DOHH2 (cell line): Measurements from ENCODE around the gene GAPT.

Source experiments
- EZH2phosphoT487 ChIP-seq: fragments of 200-600 bp; sonication (generic); IDR thresholded peaks from 2 replicates; pipeline ENCODE4 v1.6.1; 2017; ENCODE audit warnings: borderline replicate concordance, mild to moderate bottlenecking, antibody characterized with exemption, low read length, moderate library complexity, mixed read lengths
- TF ChIP-seq, protein P1 (sequence below): fragments of 200-600 bp; sonication (generic); IDR thresholded peaks from one replicate; pipeline ENCODE4 v1.5.1; 2014; ENCODE audit warnings: antibody characterized with exemption, mild to moderate bottlenecking, low read depth, low read length; ENCODE audit not compliant: poor library complexity, severe bottlenecking

DNA sequence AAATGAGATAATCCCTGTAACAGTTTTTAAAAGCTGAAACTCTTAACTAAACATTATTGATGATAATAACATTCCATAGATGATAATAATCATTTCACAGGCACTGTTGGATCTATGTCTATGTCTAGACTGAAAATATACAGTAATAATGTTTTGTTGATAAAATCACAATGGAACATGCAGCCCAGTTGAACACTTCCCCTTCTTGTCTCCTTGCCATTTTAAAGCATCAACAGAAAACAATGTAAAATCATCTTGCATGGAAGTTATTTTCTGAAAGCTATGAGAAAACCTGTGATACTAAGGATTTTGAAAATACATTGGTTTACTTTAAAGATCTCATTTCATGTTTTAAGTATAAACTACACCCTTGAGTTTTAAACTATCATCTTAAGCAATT, 1.9 kb downstream of the GAPT start:
- TF ChIP-seq, protein P1, sequence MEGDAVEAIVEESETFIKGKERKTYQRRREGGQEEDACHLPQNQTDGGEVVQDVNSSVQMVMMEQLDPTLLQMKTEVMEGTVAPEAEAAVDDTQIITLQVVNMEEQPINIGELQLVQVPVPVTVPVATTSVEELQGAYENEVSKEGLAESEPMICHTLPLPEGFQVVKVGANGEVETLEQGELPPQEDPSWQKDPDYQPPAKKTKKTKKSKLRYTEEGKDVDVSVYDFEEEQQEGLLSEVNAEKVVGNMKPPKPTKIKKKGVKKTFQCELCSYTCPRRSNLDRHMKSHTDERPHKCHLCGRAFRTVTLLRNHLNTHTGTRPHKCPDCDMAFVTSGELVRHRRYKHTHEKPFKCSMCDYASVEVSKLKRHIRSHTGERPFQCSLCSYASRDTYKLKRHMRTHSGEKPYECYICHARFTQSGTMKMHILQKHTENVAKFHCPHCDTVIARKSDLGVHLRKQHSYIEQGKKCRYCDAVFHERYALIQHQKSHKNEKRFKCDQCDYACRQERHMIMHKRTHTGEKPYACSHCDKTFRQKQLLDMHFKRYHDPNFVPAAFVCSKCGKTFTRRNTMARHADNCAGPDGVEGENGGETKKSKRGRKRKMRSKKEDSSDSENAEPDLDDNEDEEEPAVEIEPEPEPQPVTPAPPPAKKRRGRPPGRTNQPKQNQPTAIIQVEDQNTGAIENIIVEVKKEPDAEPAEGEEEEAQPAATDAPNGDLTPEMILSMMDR = no peak
- TF ChIP-seq EZH2phosphoT487 = no peak
